CD14-positive monocyte (primary cell): ENCODE results near the gene HSP90B1. TPM values are rescaled to one million over a fixed set of nuclear protein-coding genes. Genes with fewer than 3 reads are reported as not detected.

Experiments
- DNase-seq, 3 donors: peaks; one replicate each; pipeline ENCODE4 v3.0.0-alpha.2; 2011 to 2022
- H2AFZ ChIP-seq: 2 replicates; pipeline ENCODE4 v1.6.0; 2012; ENCODE audit warnings: mild to moderate bottlenecking, low read depth, low read length, inconsistent platforms; ENCODE audit not compliant: insufficient read depth, poor library complexity, severe bottlenecking
- H3K27ac ChIP-seq, 2 donors: 1 replicate in 1 of 2; 2 replicates in 1 of 2; pipeline ENCODE4 v1.5.1; 2012 to 2013; ENCODE audit warnings: low read length in 2 of 2, control low read depth in 1 of 2, inconsistent platforms in 1 of 2, low read depth in 1 of 2, mild to moderate bottlenecking in 1 of 2
- H3K27me3 ChIP-seq, 2 donors: one replicate each; pipeline versions ENCODE4 v1.6.0 to v1.6.1; 2011 to 2013; ENCODE audit warnings: low read length in 2 of 2; ENCODE audit not compliant: control insufficient read depth in 2 of 2, insufficient read depth in 2 of 2
- H3K36me3 ChIP-seq, 2 donors: replicated peaks in 1 of 2; 1 replicate in 1 of 2; 2 replicates in 1 of 2; pipeline versions ENCODE4 v1.5.1 to v1.6.1; 2012 to 2013; ENCODE audit warnings: low read length in 2 of 2, control low read depth in 1 of 2, inconsistent platforms in 1 of 2, mild to moderate bottlenecking in 1 of 2; ENCODE audit not compliant: insufficient read depth in 2 of 2, control insufficient read depth in 1 of 2
- H3K4me1 ChIP-seq, 2 donors: 1 replicate in 1 of 2; 2 replicates in 1 of 2; pipeline versions ENCODE4 v1.5.1 to v1.6.1; 2012 to 2013; ENCODE audit warnings: low read length in 2 of 2, control low read depth in 1 of 2, inconsistent platforms in 1 of 2, mild to moderate bottlenecking in 1 of 2, moderate library complexity in 1 of 2; ENCODE audit not compliant: insufficient read depth in 2 of 2, control insufficient read depth in 1 of 2
- H3K4me2 ChIP-seq: replicated peaks from 2 replicates; pipeline ENCODE3; 2012; ENCODE audit warnings: low read length, moderate library complexity, mild to moderate bottlenecking; ENCODE audit not compliant: poor library complexity, severe bottlenecking; ENCODE audit errors: extremely low read depth
- H3K4me3 ChIP-seq, 3 experiments: fragments of 200-600 bp in 1 of 3; sonication (generic) in 1 of 3; replicated peaks in 1 of 3; 1 replicate in 2 of 3; 2 replicates in 1 of 3; pipeline ENCODE4 v1.5.1; 2011 to 2013; ENCODE audit warnings: low read length in 3 of 3, mild to moderate bottlenecking in 3 of 3, control low read depth in 2 of 3, low read depth in 2 of 3, inconsistent platforms in 1 of 3, moderate library complexity in 1 of 3
- H3K79me2 ChIP-seq: 2 replicates; pipeline ENCODE4 v1.6.0; 2012; ENCODE audit warnings: mild to moderate bottlenecking, control low read depth, inconsistent platforms, low read length, moderate library complexity; ENCODE audit not compliant: insufficient read depth
- H3K9ac ChIP-seq: 2 replicates; pipeline ENCODE4 v1.6.0; 2017; ENCODE audit warnings: low read length, mild to moderate bottlenecking; ENCODE audit not compliant: insufficient read depth, poor library complexity, severe bottlenecking
- H3K9me3 ChIP-seq, 2 donors: replicated peaks in 1 of 2; 1 replicate in 1 of 2; 2 replicates in 1 of 2; pipeline versions ENCODE4 v1.5.1 to v1.6.1; 2012 to 2013; ENCODE audit warnings: low read length in 2 of 2, control low read depth in 1 of 2; ENCODE audit not compliant: control insufficient read depth in 1 of 2, insufficient read depth in 1 of 2
- H4K20me1 ChIP-seq: 2 replicates; pipeline ENCODE4 v1.6.0; 2012; ENCODE audit warnings: mild to moderate bottlenecking, low read length, control low read depth, moderate library complexity; ENCODE audit not compliant: insufficient read depth
- H3K27ac Mint-ChIP-seq, 7 donors: one replicate each; pipeline ENCODE4 v1.8.0; 2020; ENCODE audit warnings: mild to moderate bottlenecking in 7 of 7, mixed read lengths in 7 of 7, moderate library complexity in 6 of 7, inconsistent platforms in 2 of 7
- H3K27me3 Mint-ChIP-seq, 3 donors: one replicate each; pipeline ENCODE4 v1.8.0; 2021 to 2022; ENCODE audit warnings: low read depth in 3 of 3, mild to moderate bottlenecking in 3 of 3, mixed read lengths in 3 of 3, moderate library complexity in 3 of 3, inconsistent platforms in 1 of 3
- H3K36me3 Mint-ChIP-seq, 2 donors: one replicate each; pipeline ENCODE4 v1.8.0; 2020; ENCODE audit warnings: mixed read lengths in 2 of 2, inconsistent platforms in 1 of 2, mild to moderate bottlenecking in 1 of 2
- H3K4me1 Mint-ChIP-seq: one replicate; pipeline ENCODE4 v1.8.0; 2020; ENCODE audit warnings: mild to moderate bottlenecking, mixed read lengths
- H3K4me3 Mint-ChIP-seq, 2 donors: one replicate each; pipeline ENCODE4 v1.8.0; 2020; ENCODE audit warnings: mild to moderate bottlenecking in 2 of 2, mixed read lengths in 2 of 2, moderate library complexity in 1 of 2
- H3K9me3 Mint-ChIP-seq, 7 donors: one replicate each; pipeline ENCODE4 v1.8.0; 2020 to 2022; ENCODE audit warnings: mixed read lengths in 7 of 7, mild to moderate bottlenecking in 6 of 7, moderate library complexity in 6 of 7, inconsistent platforms in 2 of 7
- WGBS: methylation state at CpG from one replicate; pipeline ENCODE4 v1.1.5; 2013; ENCODE audit warnings: missing lambda C conversion rate; ENCODE audit not compliant: insufficient coverage; 5-methylcytosine and 5-hydroxymethylcytosine counted together
- intact Hi-C, 2 donors: fragments of 100-400 bp; cut with micrococcal nuclease; formaldehyde crosslinking; loops; one replicate each; pipeline versions ENCODE4 v1.15.0 to v1.15.1; 2023
- polyA plus RNA-seq, 3 donors: library from polyadenylated mRNA; depleted of rRNA in 1 of 3; unstranded in 2 of 3; stranded (reverse) in 1 of 3; fragments of 300-500 nt in 2 of 3; fragments of >200 nt in 1 of 3; fragmentation: Illumina TruSeq in 2 of 3; gene quantifications; 1 replicate in 2 of 3; 2 replicates in 1 of 3; pipeline ENCODE4 v1.2.3, GENCODE V29; 2012 to 2021
- TF ChIP-seq, protein P1 (sequence below): fragments of 200-600 bp; IDR thresholded peaks from one replicate; pipeline ENCODE4 v1.8.0; 2022; ENCODE audit warnings: antibody characterized with exemption, mild to moderate bottlenecking

HSP90B1 gene
- polyA plus RNA-seq, 3 donors = 97.9 to 177 (median 108) TPM

DNA sequence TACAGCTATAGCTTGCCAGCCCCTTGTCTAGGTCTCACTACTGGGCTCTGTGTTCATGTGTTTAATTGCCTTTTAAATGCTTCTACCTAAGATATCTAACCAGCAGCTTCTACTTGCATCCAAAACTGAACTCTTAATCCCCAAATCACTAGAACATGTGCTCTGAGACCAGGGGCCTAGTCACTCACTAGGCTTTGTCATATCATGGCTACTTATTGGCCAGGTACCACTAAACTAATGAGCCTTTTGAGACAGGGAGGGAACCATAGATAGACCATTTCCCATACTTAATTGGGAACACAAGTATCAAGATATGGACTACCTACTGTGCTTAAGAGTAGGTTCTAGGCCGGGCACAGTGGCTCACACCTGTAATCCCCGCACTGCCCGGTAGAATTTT, 6.5 kb downstream of the HSP90B1 start:
- no peaks in the 10 kb centered on the region for H3K9me3 Mint-ChIP-seq
- TF ChIP-seq, protein P1, sequence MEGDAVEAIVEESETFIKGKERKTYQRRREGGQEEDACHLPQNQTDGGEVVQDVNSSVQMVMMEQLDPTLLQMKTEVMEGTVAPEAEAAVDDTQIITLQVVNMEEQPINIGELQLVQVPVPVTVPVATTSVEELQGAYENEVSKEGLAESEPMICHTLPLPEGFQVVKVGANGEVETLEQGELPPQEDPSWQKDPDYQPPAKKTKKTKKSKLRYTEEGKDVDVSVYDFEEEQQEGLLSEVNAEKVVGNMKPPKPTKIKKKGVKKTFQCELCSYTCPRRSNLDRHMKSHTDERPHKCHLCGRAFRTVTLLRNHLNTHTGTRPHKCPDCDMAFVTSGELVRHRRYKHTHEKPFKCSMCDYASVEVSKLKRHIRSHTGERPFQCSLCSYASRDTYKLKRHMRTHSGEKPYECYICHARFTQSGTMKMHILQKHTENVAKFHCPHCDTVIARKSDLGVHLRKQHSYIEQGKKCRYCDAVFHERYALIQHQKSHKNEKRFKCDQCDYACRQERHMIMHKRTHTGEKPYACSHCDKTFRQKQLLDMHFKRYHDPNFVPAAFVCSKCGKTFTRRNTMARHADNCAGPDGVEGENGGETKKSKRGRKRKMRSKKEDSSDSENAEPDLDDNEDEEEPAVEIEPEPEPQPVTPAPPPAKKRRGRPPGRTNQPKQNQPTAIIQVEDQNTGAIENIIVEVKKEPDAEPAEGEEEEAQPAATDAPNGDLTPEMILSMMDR = no peak
- H3K4me3 ChIP-seq = no peak overlapping the region
- H3K4me2 ChIP-seq = no peak overlapping the region
- H3K36me3 Mint-ChIP-seq = peaks cover 80 to 87% of the 10 kb centered on the region in 2 donors
- peaks cover 9 to 17% of the 10 kb centered on the region in 2 donors for H3K4me1 ChIP-seq
- peaks cover 21% of the 10 kb centered on the region for H3K4me1 Mint-ChIP-seq
- H2AFZ ChIP-seq = no peak overlapping the region
- peaks cover 82 to 95% of the 10 kb centered on the region in 2 donors for H3K36me3 ChIP-seq
- peak overlapping the region in 1 of 7 donors; percentile 6 for H3K27ac Mint-ChIP-seq
- H3K9ac ChIP-seq = no peak overlapping the region
- no peaks in the 10 kb centered on the region for H3K27me3 Mint-ChIP-seq
- peaks cover 67% of the 10 kb centered on the region for H4K20me1 ChIP-seq
- peaks cover 91% of the 10 kb centered on the region for H3K79me2 ChIP-seq
- H3K9me3 ChIP-seq = no peaks in the 10 kb centered on the region
- H3K4me3 Mint-ChIP-seq = no peak overlapping the region
- no CpG with 5 or more reads among the region's 3 CpGs for WGBS
- intact Hi-C loops = loop anchor here (10.0 kb wide), 2 partner anchors 128 to 1178 kb away; partner anchors contain the start of gene HCFC2 (in 1 of the 2)
- H3K27ac ChIP-seq = peak overlapping the region in 1 of 2 donors; percentile 30
- H3K27me3 ChIP-seq = no peaks in the 10 kb centered on the region
- no peak for DNase-seq

DNA sequence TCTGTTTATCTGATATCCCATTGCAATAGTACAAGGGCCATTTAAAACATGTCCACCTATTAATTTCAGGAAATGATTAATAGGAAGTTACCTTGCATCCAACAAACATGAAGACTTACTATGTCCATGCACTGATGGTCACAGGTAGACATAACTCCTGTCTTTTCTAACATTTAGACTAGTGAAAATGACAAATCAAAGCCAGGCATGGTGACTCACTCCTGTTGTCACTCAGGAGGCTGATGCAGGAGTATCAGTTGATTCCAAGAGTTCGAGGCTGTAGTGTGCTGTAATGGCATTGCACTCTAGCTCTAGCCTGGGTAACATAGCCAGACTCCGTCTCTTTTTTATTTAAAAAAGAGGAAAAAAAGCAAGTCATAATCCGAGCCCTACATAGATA, 14.8 kb downstream of the HSP90B1 start:
- H3K27ac Mint-ChIP-seq = no peak overlapping the region
- H3K27me3 Mint-ChIP-seq = no peaks in the 10 kb centered on the region
- DNase-seq = no peak
- Histone ChIP-seq H2AFZ (no peak overlapping the region), H3K27me3 (no peaks in the 10 kb centered on the region), H3K4me2 (no peak overlapping the region), H3K36me3 (peaks cover 97 to 100% of the 10 kb centered on the region in 2 donors), H4K20me1 (peaks cover 43% of the 10 kb centered on the region), H3K4me3 (no peak overlapping the region), H3K4me1 (no peaks in the 10 kb centered on the region), H3K79me2 (peaks cover 31% of the 10 kb centered on the region), H3K27ac (no peak overlapping the region), H3K9me3 (no peaks in the 10 kb centered on the region), H3K9ac (no peak overlapping the region)
- no peaks in the 10 kb centered on the region for H3K9me3 Mint-ChIP-seq
- H3K4me1 Mint-ChIP-seq = no peaks in the 10 kb centered on the region
- peaks cover 93 to 100% of the 10 kb centered on the region in 2 donors for H3K36me3 Mint-ChIP-seq
- intact Hi-C loops = no loop called here
- TF ChIP-seq, protein P1 = no peak
- H3K4me3 Mint-ChIP-seq = no peak overlapping the region
- 25% methylated on average over 1 of the region's 3 CpGs for WGBS
